ENCODE data around the gene FSHR.

DNA sequence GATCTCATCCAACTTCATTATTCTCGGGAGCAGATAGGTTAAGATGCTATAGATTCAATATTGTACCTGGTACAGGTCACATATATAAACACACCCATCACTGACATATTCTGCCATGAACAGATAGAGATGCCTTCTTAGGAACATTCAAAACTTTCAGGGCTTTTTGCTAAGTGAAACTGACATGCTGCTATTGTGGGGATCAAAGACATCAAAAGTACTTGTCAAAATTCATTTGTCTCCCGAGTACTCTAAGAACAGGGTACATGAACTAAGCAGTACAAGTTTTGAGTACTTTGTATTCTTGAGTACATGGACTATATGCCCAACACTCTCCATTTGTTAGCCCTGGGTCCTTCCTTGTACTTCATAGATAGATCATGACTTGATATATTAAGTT lies 173.5 kb downstream of the FSHR start:
- TF ChIP-seq, protein P1, sequence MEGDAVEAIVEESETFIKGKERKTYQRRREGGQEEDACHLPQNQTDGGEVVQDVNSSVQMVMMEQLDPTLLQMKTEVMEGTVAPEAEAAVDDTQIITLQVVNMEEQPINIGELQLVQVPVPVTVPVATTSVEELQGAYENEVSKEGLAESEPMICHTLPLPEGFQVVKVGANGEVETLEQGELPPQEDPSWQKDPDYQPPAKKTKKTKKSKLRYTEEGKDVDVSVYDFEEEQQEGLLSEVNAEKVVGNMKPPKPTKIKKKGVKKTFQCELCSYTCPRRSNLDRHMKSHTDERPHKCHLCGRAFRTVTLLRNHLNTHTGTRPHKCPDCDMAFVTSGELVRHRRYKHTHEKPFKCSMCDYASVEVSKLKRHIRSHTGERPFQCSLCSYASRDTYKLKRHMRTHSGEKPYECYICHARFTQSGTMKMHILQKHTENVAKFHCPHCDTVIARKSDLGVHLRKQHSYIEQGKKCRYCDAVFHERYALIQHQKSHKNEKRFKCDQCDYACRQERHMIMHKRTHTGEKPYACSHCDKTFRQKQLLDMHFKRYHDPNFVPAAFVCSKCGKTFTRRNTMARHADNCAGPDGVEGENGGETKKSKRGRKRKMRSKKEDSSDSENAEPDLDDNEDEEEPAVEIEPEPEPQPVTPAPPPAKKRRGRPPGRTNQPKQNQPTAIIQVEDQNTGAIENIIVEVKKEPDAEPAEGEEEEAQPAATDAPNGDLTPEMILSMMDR (IDR thresholded peaks at IDR 0.05; ENCODE audit: low read length): no peak
- no peak for TF ChIP-seq EZH2 (IDR thresholded peaks at IDR 0.05; ENCODE audit: borderline replicate concordance, low read length)
